SU-DHL-6 (cell line): ENCODE results near the gene WNT3A.

Experiments used
- H2AFZ ChIP-seq: fragments of 200-600 bp; sonication (generic); 2 replicates; pipeline ENCODE4 v1.6.1; 2014; ENCODE audit warnings: low read depth, mild to moderate bottlenecking, moderate library complexity, mixed read lengths, antibody characterized with exemption, low read length; ENCODE audit not compliant: severe bottlenecking
- H3F3A ChIP-seq: fragments of 200-600 bp; shearing (Covaris generic); 2 replicates; pipeline ENCODE4 v1.6.0; 2016; ENCODE audit warnings: antibody characterized with exemption, mild to moderate bottlenecking; ENCODE audit not compliant: insufficient read depth
- H3K27ac ChIP-seq: fragments of 200-600 bp; sonication (generic); 2 replicates; pipeline ENCODE4 v1.5.1; 2016; ENCODE audit warnings: low read depth, mild to moderate bottlenecking, low read length, moderate library complexity, mixed read lengths
- H3K27me3 ChIP-seq: fragments of 200-600 bp; sonication (generic), shearing (Covaris generic); 2 replicates; pipeline ENCODE4 v1.6.0; 2014; ENCODE audit warnings: mild to moderate bottlenecking, low read length
- H3K36me3 ChIP-seq: fragments of 200-600 bp; sonication (generic); 2 replicates; pipeline ENCODE4 v1.6.1; 2014; ENCODE audit warnings: mild to moderate bottlenecking, low read length, mixed read lengths
- H3K4me2 ChIP-seq: fragments of 300-600, 200-600 bp; shearing (Covaris generic), sonication (generic); 2 replicates; pipeline ENCODE4 v1.6.0; 2014; ENCODE audit warnings: low read length, low read depth, mild to moderate bottlenecking; ENCODE audit not compliant: poor library complexity, severe bottlenecking
- H3K4me3 ChIP-seq: fragments of 200-600 bp; sonication (generic); 2 replicates; pipeline ENCODE4 v1.5.1; 2014; ENCODE audit warnings: antibody characterized with exemption, low read length, mild to moderate bottlenecking, mixed read lengths; ENCODE audit not compliant: insufficient read depth, poor library complexity, severe bottlenecking
- H3K79me2 ChIP-seq: fragments of 200-600 bp; sonication (generic); 2 replicates; pipeline ENCODE4 v1.6.1; 2014; ENCODE audit warnings: mild to moderate bottlenecking, low read length, moderate library complexity; ENCODE audit not compliant: insufficient read depth
- H3K9ac ChIP-seq: fragments of 200-600 bp; sonication (generic); 2 replicates; pipeline ENCODE4 v1.7.0; 2014; ENCODE audit warnings: mild to moderate bottlenecking, low read length
- H3K9me2 ChIP-seq: fragments of 200-600 bp; sonication (generic); replicated peaks from 2 replicates; pipeline ENCODE4 v1.6.1; 2014; ENCODE audit warnings: low read length; ENCODE audit not compliant: insufficient read depth
- H3K9me3 ChIP-seq: fragments of 200-600 bp; sonication (generic); 2 replicates; pipeline ENCODE4 v1.6.1; 2014; ENCODE audit warnings: low read length, mixed read lengths; ENCODE audit not compliant: insufficient read depth
- H4K20me1 ChIP-seq: fragments of 200-600 bp; sonication (generic); 2 replicates; pipeline ENCODE4 v1.6.1; 2014; ENCODE audit warnings: low read depth, mild to moderate bottlenecking, antibody characterized with exemption, low read length, moderate library complexity, mixed read lengths
- EZH2phosphoT487 ChIP-seq: fragments of 200-600 bp; sonication (generic), shearing (Covaris generic); conservative IDR thresholded peaks from 2 replicates; pipeline ENCODE4 v1.6.1; 2018; ENCODE audit warnings: mild to moderate bottlenecking, antibody characterized with exemption, low read length, moderate library complexity, mixed read lengths
- TF ChIP-seq, protein P1 (sequence below): fragments of 200-600 bp; sonication (generic); IDR thresholded peaks from one replicate; pipeline ENCODE4 v1.5.1; 2017; ENCODE audit warnings: antibody characterized with exemption, mild to moderate bottlenecking, low read length, moderate library complexity; ENCODE audit not compliant: insufficient read depth, poor library complexity, severe bottlenecking

The WNT3A gene

DNA sequence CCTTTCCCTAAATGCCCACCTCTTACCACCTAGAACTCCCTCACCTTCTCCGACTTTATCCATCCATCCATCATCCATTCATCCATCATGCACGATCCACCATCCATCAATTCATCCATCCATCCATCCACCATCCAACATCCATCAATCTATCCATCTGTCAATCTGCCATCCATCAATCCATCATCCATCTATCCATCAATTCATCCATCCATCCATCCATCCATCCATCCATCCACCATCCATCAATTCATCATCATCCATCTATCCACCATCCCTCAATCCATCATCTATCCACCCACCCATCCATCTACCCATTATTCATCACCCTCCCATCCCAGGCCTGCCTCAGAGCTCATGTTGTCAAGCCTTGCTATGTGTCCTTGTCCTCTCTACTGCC, 34.5 kb downstream of the WNT3A start:
- no peak overlapping the region for H3K9ac ChIP-seq
- no peaks in the 10 kb centered on the region for H3K79me2 ChIP-seq
- no peaks in the 10 kb centered on the region for H3K27me3 ChIP-seq
- no peaks in the 10 kb centered on the region for H3K36me3 ChIP-seq
- no peaks in the 10 kb centered on the region for H3K9me2 ChIP-seq
- H3K9me3 ChIP-seq = no peaks in the 10 kb centered on the region
- H3K4me2 ChIP-seq = no peak overlapping the region
- TF ChIP-seq EZH2phosphoT487 = no peak
- TF ChIP-seq, protein P1, sequence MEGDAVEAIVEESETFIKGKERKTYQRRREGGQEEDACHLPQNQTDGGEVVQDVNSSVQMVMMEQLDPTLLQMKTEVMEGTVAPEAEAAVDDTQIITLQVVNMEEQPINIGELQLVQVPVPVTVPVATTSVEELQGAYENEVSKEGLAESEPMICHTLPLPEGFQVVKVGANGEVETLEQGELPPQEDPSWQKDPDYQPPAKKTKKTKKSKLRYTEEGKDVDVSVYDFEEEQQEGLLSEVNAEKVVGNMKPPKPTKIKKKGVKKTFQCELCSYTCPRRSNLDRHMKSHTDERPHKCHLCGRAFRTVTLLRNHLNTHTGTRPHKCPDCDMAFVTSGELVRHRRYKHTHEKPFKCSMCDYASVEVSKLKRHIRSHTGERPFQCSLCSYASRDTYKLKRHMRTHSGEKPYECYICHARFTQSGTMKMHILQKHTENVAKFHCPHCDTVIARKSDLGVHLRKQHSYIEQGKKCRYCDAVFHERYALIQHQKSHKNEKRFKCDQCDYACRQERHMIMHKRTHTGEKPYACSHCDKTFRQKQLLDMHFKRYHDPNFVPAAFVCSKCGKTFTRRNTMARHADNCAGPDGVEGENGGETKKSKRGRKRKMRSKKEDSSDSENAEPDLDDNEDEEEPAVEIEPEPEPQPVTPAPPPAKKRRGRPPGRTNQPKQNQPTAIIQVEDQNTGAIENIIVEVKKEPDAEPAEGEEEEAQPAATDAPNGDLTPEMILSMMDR = no peak
- H3F3A ChIP-seq = no peaks in the 10 kb centered on the region
- no peak overlapping the region for H3K27ac ChIP-seq
- no peak overlapping the region for H3K4me3 ChIP-seq
- H2AFZ ChIP-seq = no peak overlapping the region
- H4K20me1 ChIP-seq = no peaks in the 10 kb centered on the region

DNA sequence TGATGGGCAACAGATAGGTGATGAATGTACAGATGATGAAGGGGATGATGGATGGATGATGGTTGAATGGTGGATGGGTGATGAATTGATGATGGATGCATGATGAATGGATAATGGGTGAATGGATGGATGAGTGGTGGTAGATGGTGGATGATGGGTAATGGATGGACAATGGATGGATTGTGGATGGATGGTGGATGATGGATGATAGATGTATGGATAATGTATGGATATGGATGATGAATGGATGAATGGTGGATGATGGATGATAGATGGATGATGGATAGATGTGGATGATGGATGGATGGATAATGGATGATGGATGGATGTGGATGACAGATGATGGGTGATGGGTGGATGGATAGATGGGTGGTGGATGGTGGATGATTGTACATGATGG, 35.7 kb downstream of the WNT3A start:
- Histone ChIP-seq H3K9me2 (no peaks in the 10 kb centered on the region), H3K27ac (no peak overlapping the region), H3K36me3 (no peaks in the 10 kb centered on the region), H2AFZ (no peak overlapping the region), H3K9ac (no peak overlapping the region), H3K9me3 (no peaks in the 10 kb centered on the region), H3K4me3 (no peak overlapping the region), H3K4me2 (no peak overlapping the region), H3K79me2 (no peaks in the 10 kb centered on the region), H3F3A (no peaks in the 10 kb centered on the region), H3K27me3 (no peaks in the 10 kb centered on the region), H4K20me1 (no peaks in the 10 kb centered on the region)
- no peak for TF ChIP-seq EZH2phosphoT487
- TF ChIP-seq, protein P1 = no peak

DNA sequence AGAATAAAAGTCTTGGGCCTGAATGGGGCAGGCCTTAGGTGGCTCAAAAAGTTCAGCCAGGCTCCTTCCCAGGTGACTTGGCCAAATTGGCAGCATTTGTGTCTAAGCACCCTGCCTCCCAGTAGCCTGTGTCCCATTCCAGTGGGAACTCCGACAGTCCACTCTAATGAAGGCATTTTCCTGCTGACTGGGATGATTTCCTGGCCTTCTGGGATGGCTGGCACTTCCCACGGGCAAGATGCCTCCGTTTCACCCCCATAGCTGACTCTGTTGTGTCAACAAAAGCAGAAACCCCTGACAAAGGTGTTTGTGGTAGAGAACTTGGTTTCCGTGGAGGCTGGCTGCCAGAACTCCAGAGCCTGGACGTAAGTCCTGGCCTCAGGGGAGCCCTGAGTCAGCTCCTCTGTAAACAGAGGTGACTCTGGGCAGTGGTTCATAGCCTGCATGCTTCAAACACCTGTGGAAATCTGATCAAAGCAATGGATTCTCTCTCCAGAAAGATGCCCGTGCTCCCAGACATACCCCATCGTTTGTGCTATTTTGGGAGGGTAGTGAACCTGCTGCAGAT, 36.6 kb downstream of the WNT3A start:
- Histone ChIP-seq H4K20me1 (no peaks in the 10 kb centered on the region), H3F3A (no peaks in the 10 kb centered on the region), H3K9me2 (no peaks in the 10 kb centered on the region), H2AFZ (no peak overlapping the region), H3K36me3 (no peaks in the 10 kb centered on the region), H3K27ac (no peak overlapping the region), H3K9me3 (no peaks in the 10 kb centered on the region), H3K4me2 (no peak overlapping the region), H3K4me3 (no peak overlapping the region), H3K27me3 (no peaks in the 10 kb centered on the region), H3K79me2 (no peaks in the 10 kb centered on the region), H3K9ac (no peak overlapping the region)
- TF ChIP-seq, protein P1 = no peak
- no peak for TF ChIP-seq EZH2phosphoT487
